Stimulated activated naive B cell treated with anti-CD40 and anti-IgM and Interleukin-4, amounts not matched to agents 10 μg/mL and 1 μg/mL and 100 μg/mL, for 72 hours (primary cell): ENCODE results near the gene HYAL1.

Source experiments
- ATAC-seq, 2 donors: fragments of 150-1000 bp; cut with Tn5 transposase; replicated peaks; 2 replicates each; pipeline ENCODE4 v1.10.0; 2021; ENCODE audit warnings: moderate library complexity in 1 of 2
- DNase-seq: peaks from one replicate; pipeline ENCODE4 v3.0.0; 2021
- H3K27ac Mint-ChIP-seq: one replicate; pipeline ENCODE4 v1.8.0; 2022; ENCODE audit warnings: mild to moderate bottlenecking, mixed read lengths
- H3K27me3 Mint-ChIP-seq, 2 donors: one replicate each; pipeline ENCODE4 v1.8.0; 2022; ENCODE audit warnings: mixed read lengths in 2 of 2
- H3K36me3 Mint-ChIP-seq, 2 donors: one replicate each; pipeline ENCODE4 v1.8.0; 2022; ENCODE audit warnings: mixed read lengths in 2 of 2, mild to moderate bottlenecking in 1 of 2
- H3K4me1 Mint-ChIP-seq, 2 donors: one replicate each; pipeline ENCODE4 v1.8.0; 2022; ENCODE audit warnings: mixed read lengths in 2 of 2, mild to moderate bottlenecking in 1 of 2
- H3K4me3 Mint-ChIP-seq, 2 donors: one replicate each; pipeline ENCODE4 v1.8.0; 2022; ENCODE audit warnings: mild to moderate bottlenecking in 2 of 2, mixed read lengths in 2 of 2, moderate library complexity in 1 of 2
- H3K9me3 Mint-ChIP-seq, 2 donors: one replicate each; pipeline ENCODE4 v1.8.0; 2022; ENCODE audit warnings: mixed read lengths in 2 of 2, mild to moderate bottlenecking in 1 of 2

The HYAL1 gene

DNA sequence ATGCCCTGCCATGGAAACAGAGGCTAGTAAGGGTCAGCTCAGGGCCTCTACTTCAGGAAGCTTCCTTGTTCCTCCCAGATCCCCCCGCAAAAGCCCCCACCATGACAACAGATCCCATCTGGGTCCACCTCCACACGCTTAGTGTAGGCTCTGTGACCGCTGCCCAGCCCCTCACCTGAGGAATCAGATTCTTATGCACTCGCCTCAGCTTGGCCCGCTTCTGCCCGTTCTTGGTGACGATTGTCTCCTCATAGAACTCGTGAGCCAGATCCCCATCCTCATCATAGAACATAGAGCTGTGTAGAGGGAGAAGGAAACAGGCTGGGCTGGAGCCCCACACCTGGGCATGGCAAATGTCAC, 22.8 kb upstream of the HYAL1 start:
- Mint-ChIP-seq H3K9me3 (no peaks in the 10 kb centered on the region), H3K4me3 (peak overlapping the region; percentile 25 to 35), H3K36me3 (peaks cover 29 to 45% of the 10 kb centered on the region in 2 donors), H3K27me3 (no peaks in the 10 kb centered on the region), H3K4me1 (peaks cover 24 to 81% of the 10 kb centered on the region in 2 donors), H3K27ac (no peak overlapping the region)
- no peak for DNase-seq
- ATAC-seq = no peak

DNA sequence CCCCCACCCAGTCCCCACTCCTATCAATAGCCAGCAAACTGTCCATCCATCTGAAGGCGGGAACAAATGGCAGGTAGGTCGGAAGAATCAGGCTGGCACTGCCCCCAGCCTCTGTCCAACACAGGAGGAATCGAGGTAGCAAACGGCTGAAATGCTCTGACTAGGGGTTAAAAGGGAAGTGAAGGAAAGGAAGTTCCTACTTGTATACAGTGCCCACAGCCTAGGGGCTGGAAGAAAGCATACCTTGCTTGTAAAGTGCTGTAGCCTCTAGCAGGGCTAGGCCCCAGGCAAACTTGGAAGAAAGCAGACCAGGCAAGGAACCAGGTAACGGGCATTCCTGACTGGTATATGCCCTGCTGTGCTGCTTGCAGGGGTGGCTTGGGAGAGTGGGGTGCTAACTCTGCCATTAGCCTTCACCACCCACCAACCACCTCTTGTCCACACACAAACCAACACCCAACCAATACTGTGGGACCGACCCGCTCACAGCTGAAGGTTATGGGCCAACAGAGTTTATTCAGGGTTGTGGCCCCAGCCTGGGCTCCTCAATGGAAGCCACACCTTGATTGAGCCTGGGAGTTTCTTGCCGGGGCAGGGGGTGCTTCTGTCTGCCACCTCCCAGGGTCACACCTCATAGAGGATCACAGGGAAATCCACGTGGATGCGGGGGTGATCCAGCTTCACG, 22.3 kb upstream of the HYAL1 start:
- Mint-ChIP-seq H3K36me3 (peaks cover 24 to 44% of the 10 kb centered on the region in 2 donors), H3K27me3 (no peaks in the 10 kb centered on the region), H3K27ac (no peak overlapping the region), H3K4me1 (peaks cover 25 to 83% of the 10 kb centered on the region in 2 donors), H3K9me3 (no peaks in the 10 kb centered on the region), H3K4me3 (peak overlapping the region in 1 of 2 donors; percentile 19)
- DNase-seq = no peak
- no peak for ATAC-seq

GRCh38 chr3:50325113-50325480, 21.7 kb upstream of the HYAL1 start:
- DNase-seq (no peak), ATAC-seq (no peak)
- no peaks in the 10 kb centered on the region for H3K27me3 Mint-ChIP-seq
- no peak overlapping the region for H3K27ac Mint-ChIP-seq
- peaks cover 20 to 39% of the 10 kb centered on the region in 2 donors for H3K36me3 Mint-ChIP-seq
- H3K9me3 Mint-ChIP-seq = no peaks in the 10 kb centered on the region
- peaks cover 28 to 89% of the 10 kb centered on the region in 2 donors for H3K4me1 Mint-ChIP-seq
- no peak overlapping the region for H3K4me3 Mint-ChIP-seq

GRCh38 chr3:50324351-50325112, 21.2 kb upstream of the HYAL1 start:
- Mint-ChIP-seq H3K27me3 (no peaks in the 10 kb centered on the region), H3K4me3 (no peak overlapping the region), H3K27ac (no peak overlapping the region), H3K9me3 (no peaks in the 10 kb centered on the region), H3K36me3 (peaks cover 16 to 35% of the 10 kb centered on the region in 2 donors), H3K4me1 (peaks cover 27 to 89% of the 10 kb centered on the region in 2 donors)
- DNase-seq (peak; percentile 60), ATAC-seq (peak; percentile 35 to 38)

DNA sequence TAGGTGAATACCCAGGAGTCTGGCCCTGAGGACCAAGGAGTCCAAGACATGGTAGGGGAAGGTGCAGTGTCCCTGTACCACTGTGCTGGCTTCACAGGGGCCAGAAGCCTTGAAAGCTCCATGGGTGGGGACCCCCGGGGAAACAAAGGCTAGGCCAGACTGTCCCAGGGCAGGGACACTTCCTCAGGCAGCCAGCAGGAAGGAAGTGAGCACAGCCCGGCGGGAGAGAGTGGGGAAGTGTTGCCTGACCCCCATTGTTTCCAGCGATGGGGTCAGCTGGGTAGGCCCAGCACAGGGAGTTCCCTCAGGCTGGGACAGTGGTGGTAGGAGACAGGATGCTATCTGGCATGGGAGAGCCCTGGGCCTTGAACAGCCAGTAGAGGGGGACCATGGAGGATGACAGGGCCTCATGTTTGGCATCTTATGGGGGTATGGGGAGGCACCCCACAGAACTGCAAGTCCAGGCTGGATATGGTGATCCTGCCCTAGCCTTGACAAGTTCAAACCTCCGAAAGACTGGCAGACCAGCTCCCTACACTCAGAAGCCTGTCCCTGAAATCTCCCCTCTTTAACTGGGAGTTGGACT, 20.3 kb upstream of the HYAL1 start:
- H3K27ac Mint-ChIP-seq = peak overlapping the region; percentile 65
- peaks cover 34 to 90% of the 10 kb centered on the region in 2 donors for H3K4me1 Mint-ChIP-seq
- no peaks in the 10 kb centered on the region for H3K9me3 Mint-ChIP-seq
- no peak for ATAC-seq
- no peak for DNase-seq
- peaks cover 17 to 42% of the 10 kb centered on the region in 2 donors for H3K36me3 Mint-ChIP-seq
- H3K27me3 Mint-ChIP-seq = no peaks in the 10 kb centered on the region
- no peak overlapping the region for H3K4me3 Mint-ChIP-seq

DNA sequence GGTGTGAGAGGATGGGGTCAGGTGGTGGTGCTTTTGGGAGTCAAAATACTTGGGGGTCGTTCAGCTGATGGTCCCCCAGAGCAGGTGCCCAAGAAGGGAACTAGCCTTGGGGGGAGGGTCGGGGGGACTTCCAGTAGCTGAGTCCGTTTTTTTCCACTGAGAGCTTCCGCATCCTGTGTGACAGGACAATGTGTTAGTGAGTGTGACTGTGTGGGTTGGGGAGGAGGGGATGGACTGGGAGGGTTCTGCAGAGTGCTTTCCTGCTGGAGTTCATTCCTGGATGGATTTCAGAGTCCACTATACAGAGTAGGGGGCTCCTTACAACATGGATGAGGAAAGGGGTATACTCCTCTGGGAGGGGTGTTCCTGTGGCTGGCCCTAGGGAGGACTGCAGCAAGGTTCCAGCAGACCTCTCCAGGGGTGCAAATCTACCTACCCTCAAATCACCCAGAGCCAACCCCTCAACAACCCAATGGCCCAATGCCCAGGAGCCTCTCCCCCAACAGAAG, 19.8 kb upstream of the HYAL1 start:
- ATAC-seq (no peak), DNase-seq (no peak)
- Mint-ChIP-seq H3K27ac (peak overlapping the region; percentile 65), H3K4me3 (peak overlapping the region in 1 of 2 donors; percentile 39), H3K9me3 (no peaks in the 10 kb centered on the region), H3K27me3 (no peaks in the 10 kb centered on the region), H3K36me3 (peaks cover 17 to 42% of the 10 kb centered on the region in 2 donors), H3K4me1 (peaks cover 37 to 90% of the 10 kb centered on the region in 2 donors)

DNA sequence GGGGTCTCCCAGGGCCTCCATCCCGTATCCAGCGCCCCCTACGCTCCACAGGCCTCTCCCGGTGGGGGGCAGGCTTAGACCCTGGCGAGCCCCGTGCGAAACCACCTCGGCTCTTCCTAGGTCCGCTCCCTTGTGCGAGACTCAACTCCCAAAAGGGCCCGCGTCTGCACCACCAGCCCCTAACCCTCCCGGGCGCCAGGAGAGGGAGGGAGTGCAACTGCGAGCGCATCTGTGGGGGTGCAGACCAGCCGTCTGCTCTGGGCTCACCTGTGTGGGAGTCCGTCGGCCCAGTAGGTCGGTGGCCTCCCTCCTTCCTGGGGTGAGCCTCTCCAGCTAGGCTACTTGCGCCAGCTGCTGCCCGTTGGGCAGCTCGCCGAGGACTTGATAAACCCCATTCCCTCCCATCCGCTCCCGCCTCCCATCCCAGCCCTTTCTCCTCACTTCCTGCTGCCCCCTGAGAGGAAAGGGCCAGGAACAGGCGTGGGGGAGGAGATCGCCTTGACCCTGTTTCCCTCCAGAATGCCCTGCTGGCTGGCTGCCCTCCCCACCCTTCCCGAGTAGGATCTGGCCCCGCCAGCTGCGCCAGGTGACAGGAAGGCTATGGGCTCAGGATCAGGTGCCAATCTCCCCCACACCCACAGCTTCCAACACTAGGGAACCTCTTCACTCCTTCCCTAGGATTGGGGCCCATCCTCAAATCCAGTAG, 19.2 kb upstream of the HYAL1 start, which contains the start of gene HYAL2:
HYAL2 (minus strand) TSS at position 360 of the 706 bp plus-strand sequence. CDS start 2,256 bp downstream, outside the sequence.
- peak within 1 kb of the TSS; percentile 99 for H3K27ac Mint-ChIP-seq
- DNase-seq (no peak), ATAC-seq (no peak)
- peak within 1 kb of the TSS; percentile 84 to 90 for H3K4me3 Mint-ChIP-seq
- H3K27me3 Mint-ChIP-seq = no peaks in the 10 kb centered on the region
- no peaks in the 10 kb centered on the region for H3K9me3 Mint-ChIP-seq
- peaks cover 20 to 42% of the 10 kb centered on the region in 2 donors for H3K36me3 Mint-ChIP-seq
- H3K4me1 Mint-ChIP-seq = peaks cover 37 to 89% of the 10 kb centered on the region in 2 donors

- H3K27me3 Mint-ChIP-seq = no peaks in the 10 kb centered on the region
- DNase-seq = no peak
- no peak for ATAC-seq
- H3K9me3 Mint-ChIP-seq = no peaks in the 10 kb centered on the region
- no peak overlapping the region for H3K27ac Mint-ChIP-seq
- H3K36me3 Mint-ChIP-seq = peaks cover 20 to 42% of the 10 kb centered on the region in 2 donors
- peak overlapping the region; percentile 84 to 90 for H3K4me3 Mint-ChIP-seq
- H3K4me1 Mint-ChIP-seq = peaks cover 39 to 84% of the 10 kb centered on the region in 2 donors
Measured at GRCh38 chr3:50322115-50322385, 18.7 kb upstream of the HYAL1 start.

DNA sequence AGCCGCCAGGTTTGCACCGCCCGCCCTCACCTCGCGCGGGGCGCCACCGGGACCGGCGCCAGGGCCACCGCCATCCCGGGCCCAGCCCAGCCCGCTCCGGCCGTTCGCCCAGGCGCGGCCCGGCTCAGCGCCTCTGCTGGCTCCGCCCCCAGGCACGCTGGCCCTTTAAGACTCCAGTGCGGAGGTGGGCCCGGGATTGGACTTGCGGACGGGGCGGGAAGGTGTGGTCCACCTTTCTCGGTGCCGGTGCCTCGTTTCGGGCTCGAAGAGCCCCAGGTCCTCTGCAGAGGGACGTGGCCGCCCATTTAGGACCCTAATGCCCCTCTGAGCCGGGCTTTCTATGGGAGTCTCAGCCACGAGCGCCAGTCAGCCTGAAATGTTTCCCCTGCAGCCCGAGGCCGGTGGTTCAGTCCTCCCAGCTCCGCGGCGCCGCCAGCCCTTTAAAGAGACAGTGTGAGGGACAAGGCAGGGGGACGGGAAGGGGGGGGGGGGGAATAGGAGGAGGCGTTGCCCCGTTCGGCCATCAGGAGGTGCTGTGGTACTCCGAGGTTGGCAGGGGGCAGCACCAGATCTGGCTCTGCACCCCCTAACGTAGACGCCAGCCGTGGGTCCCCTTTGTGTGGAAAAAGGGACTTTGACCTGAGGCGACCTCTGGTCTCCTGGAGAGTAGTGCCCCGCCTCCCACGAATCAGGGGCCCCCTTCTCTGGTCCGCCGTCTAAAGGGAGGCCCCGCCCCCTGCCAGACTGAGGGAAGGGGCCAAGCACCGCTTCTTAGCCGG, 18.2 kb upstream of the HYAL1 start:
- Mint-ChIP-seq H3K27ac (peak overlapping the region; percentile 99), H3K27me3 (no peaks in the 10 kb centered on the region), H3K36me3 (peaks cover 25 to 45% of the 10 kb centered on the region in 2 donors), H3K4me3 (peak overlapping the region; percentile 84 to 90), H3K4me1 (peaks cover 40 to 83% of the 10 kb centered on the region in 2 donors), H3K9me3 (no peaks in the 10 kb centered on the region)
- DNase-seq = peak; percentile 82
- peak; percentile 83 to 89 for ATAC-seq

- peak; percentile 66 to 72 for ATAC-seq
- H3K4me3 Mint-ChIP-seq = peak overlapping the region; percentile 86 to 90
- peaks cover 44 to 82% of the 10 kb centered on the region in 2 donors for H3K4me1 Mint-ChIP-seq
- H3K27ac Mint-ChIP-seq = peak overlapping the region; percentile 87
- H3K9me3 Mint-ChIP-seq = no peaks in the 10 kb centered on the region
- no peak for DNase-seq
- H3K27me3 Mint-ChIP-seq = no peaks in the 10 kb centered on the region
- H3K36me3 Mint-ChIP-seq = peaks cover 26 to 46% of the 10 kb centered on the region in 2 donors
Measured at GRCh38 chr3:50320853-50321335, 17.5 kb upstream of the HYAL1 start.

- Mint-ChIP-seq H3K27me3 (no peaks in the 10 kb centered on the region), H3K4me1 (peaks cover 44 to 77% of the 10 kb centered on the region in 2 donors), H3K9me3 (no peaks in the 10 kb centered on the region), H3K27ac (peak overlapping the region; percentile 62), H3K36me3 (peaks cover 24 to 45% of the 10 kb centered on the region in 2 donors), H3K4me3 (peak overlapping the region; percentile 86 to 90)
- ATAC-seq (no peak), DNase-seq (no peak)
Measured at GRCh38 chr3:50319894-50320625, 16.7 kb upstream of the HYAL1 start.

DNA sequence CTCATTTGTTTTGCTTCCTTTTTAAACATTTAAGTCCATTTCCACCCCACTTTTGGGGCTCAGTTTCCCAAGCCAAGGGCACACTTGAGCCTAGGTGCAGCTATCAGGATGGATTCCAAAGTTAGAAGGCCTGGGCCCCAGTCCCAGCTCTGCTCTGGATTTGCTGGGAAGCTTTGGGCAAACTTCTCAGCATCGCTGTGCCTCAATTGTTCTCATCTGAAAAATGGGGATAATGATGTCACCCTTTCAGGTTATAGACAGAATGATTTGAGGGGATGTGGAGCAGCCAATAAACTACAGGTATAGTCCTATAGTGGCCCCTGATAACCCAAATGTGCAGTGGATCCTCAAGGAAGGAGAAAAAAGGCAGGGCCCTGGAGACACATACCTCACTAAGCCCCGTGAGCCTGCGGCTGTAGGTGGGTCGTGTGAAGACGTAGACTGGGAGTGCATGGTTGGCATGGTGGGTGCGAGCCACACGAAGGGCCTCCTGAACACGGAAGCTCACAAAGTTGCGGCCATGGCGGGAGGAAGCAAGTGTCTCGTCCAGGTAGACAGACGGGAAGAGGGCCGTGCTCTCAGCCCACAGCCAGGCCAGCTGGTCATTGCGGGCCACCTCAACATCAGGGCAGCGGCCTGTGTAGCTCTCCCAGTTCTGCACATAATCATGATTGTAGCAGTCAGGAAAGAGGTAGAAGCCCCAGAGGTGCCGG, 16.0 kb upstream of the HYAL1 start:
- no peak overlapping the region for H3K27ac Mint-ChIP-seq
- DNase-seq (no peak), ATAC-seq (no peak)
- no peaks in the 10 kb centered on the region for H3K9me3 Mint-ChIP-seq
- H3K4me3 Mint-ChIP-seq = peak overlapping the region in 1 of 2 donors; percentile 27
- peaks cover 43 to 71% of the 10 kb centered on the region in 2 donors for H3K4me1 Mint-ChIP-seq
- H3K27me3 Mint-ChIP-seq = no peaks in the 10 kb centered on the region
- peaks cover 21 to 41% of the 10 kb centered on the region in 2 donors for H3K36me3 Mint-ChIP-seq
